Activated B cell treated with CpG ODN at 0.5 μM for 24 hours (primary cell): ENCODE data around the gene CNMD. TPM values are rescaled to one million over a fixed set of nuclear protein-coding genes. Genes with fewer than 3 reads are reported as not detected.
"Not testable (repeated sequence)": the region's sequence is repeated elsewhere in the genome, so short reads cannot be mapped to it uniquely, and the experiment has no call there.

ENCODE experiments used
- ATAC-seq: fragments of 200-7000 bp; cut with Tn5 transposase; one replicate; pipeline ENCODE4 v1.10.0; 2021; ENCODE audit warnings: low read depth, mild to moderate bottlenecking, moderate library complexity
- CTCF ChIA-PET: fragments of 350-600 bp; sonication (Branson Sonifier 250); formaldehyde crosslinking; loops from one replicate; lab custom pipeline; 2021; ENCODE audit warnings: antibody characterized with exemption; lab: Charles Lee
- POLR2A ChIA-PET: fragments of 350-600 bp; sonication (Branson Sonifier 250); formaldehyde crosslinking; loops from one replicate; lab custom pipeline; 2021; ENCODE audit warnings: antibody characterized with exemption; lab: Charles Lee
- DNase-seq: peaks from one replicate; pipeline ENCODE4 v3.0.0; 2022
- H3K27ac Mint-ChIP-seq: one replicate; pipeline ENCODE4 v1.8.0; 2020; ENCODE audit warnings: mixed read lengths
- H3K27me3 Mint-ChIP-seq: one replicate; pipeline ENCODE4 v1.8.0; 2021; ENCODE audit warnings: mixed read lengths
- H3K36me3 Mint-ChIP-seq: one replicate; pipeline ENCODE4 v1.8.0; 2021; ENCODE audit warnings: low read depth, mixed read lengths
- H3K4me1 Mint-ChIP-seq: one replicate; pipeline ENCODE4 v1.8.0; 2021; ENCODE audit warnings: mixed read lengths
- H3K4me3 Mint-ChIP-seq: one replicate; pipeline ENCODE4 v1.8.0; 2020; ENCODE audit warnings: mild to moderate bottlenecking, mixed read lengths
- H3K9me3 Mint-ChIP-seq: one replicate; pipeline ENCODE4 v1.8.0; 2020; ENCODE audit warnings: mixed read lengths
- intact Hi-C: fragments of 100-400 bp; cut with micrococcal nuclease; formaldehyde crosslinking; loops from one replicate; pipeline ENCODE4 v1.15.1; 2024
- total RNA-seq: library from RNA; stranded (reverse); gene quantifications from 2 replicates; pipeline ENCODE4 v1.2.3, GENCODE V29; 2022
- TF ChIP-seq, protein P1 (sequence below): fragments of 200-600 bp; IDR thresholded peaks from one replicate; pipeline ENCODE4 v1.8.0; 2022; ENCODE audit warnings: antibody characterized with exemption, mild to moderate bottlenecking

CNMD gene
- total RNA-seq, 1 donor from 2014 or later: not detected

DNA sequence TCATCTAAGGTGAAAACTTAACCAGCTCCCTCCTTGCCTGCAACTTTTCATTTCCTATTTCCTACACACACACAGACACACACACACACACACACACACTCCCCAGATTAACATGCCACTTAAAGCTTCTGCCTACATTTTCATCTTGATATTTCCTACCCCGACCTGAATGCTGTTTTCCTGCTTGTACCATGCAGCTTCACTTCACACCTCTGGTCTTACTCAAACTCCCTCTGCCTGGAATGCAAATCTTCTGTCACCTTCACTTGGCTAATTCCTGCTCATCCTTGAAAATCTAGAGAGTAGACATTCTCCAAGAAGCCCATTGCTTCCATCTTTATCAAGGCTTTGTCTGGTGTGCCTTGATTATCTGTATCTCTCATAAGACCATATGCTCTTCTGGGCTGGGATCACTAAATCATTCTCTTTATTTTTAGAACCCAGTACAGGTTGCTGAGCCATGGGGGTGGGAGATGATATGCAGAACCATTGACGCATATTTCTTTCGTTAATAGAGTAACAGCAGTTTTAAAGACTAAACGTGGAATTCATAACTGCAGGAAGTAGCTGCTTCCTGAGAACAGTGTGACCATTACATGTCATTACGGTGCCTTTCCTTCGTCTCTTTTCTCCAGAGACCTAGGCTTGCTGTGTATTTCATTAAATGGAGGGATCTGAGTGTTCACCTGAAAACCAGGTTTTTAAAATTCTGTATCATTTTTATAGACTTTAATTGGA is 37.7 kb downstream of the CNMD start:
- DNase-seq: no peak
- Mint-ChIP-seq H3K4me1 (no peaks in the 10 kb centered on the region), H3K27me3 (no peaks in the 10 kb centered on the region), H3K4me3 (no peak overlapping the region), H3K36me3 (no peaks in the 10 kb centered on the region), H3K27ac (no peak overlapping the region), H3K9me3 (no peaks in the 10 kb centered on the region)
- intact Hi-C loops: no loop called here
- ATAC-seq: no peak
- TF ChIP-seq, protein P1, sequence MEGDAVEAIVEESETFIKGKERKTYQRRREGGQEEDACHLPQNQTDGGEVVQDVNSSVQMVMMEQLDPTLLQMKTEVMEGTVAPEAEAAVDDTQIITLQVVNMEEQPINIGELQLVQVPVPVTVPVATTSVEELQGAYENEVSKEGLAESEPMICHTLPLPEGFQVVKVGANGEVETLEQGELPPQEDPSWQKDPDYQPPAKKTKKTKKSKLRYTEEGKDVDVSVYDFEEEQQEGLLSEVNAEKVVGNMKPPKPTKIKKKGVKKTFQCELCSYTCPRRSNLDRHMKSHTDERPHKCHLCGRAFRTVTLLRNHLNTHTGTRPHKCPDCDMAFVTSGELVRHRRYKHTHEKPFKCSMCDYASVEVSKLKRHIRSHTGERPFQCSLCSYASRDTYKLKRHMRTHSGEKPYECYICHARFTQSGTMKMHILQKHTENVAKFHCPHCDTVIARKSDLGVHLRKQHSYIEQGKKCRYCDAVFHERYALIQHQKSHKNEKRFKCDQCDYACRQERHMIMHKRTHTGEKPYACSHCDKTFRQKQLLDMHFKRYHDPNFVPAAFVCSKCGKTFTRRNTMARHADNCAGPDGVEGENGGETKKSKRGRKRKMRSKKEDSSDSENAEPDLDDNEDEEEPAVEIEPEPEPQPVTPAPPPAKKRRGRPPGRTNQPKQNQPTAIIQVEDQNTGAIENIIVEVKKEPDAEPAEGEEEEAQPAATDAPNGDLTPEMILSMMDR: no peak
- POLR2A ChIA-PET: no interaction called here
- CTCF ChIA-PET: no interaction called here

DNA sequence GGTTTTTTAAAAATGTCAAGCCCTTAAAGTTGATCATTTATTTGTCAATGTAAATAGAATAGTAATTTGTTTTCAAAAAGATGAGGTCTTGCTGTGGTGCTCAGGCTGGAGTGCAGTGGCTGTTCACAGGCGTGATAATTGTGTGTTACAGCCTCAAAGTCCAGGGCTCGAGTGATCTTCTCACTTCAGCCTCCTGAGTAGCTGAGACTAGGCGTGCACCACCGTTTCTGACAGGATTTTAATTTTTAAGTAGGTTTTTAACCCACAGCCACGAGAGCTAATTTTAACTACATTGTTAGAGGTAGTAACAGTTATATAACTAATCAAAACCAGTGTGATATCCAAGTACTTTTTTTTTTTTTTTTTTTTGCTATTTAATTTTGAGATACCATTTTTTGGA is 43.1 kb downstream of the CNMD start:
- POLR2A ChIA-PET: no interaction called here

DNA sequence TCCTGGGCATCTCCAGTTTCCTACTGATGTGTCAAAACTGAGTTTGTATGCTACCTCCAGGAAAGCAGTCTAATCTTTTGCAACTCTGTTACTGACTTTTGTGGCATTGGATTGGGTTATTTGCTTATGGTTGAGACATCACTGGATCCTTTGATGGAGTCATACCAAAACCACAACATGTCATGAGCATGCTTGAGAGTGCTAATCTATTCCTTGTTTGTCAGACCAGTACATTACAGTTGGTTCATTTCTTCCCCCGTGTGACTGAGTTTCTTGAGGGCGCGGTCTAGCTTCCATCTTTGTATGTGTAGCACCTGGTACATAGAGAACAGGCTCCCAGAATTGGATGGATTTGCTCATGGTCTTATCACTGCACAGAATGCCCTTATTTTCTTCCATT is 43.8 kb downstream of the CNMD start:
- no peaks in the 10 kb centered on the region for H3K27me3 Mint-ChIP-seq
- ATAC-seq (no peak), DNase-seq (no peak)
- no peaks in the 10 kb centered on the region for H3K9me3 Mint-ChIP-seq
- TF ChIP-seq, protein P1: no peak
- no peaks in the 10 kb centered on the region for H3K4me1 Mint-ChIP-seq
- H3K27ac Mint-ChIP-seq: no peak overlapping the region
- ChIA-PET POLR2A (no interaction called here), CTCF (no interaction called here)
- intact Hi-C loops: no loop called here
- H3K4me3 Mint-ChIP-seq: no peak overlapping the region
- peaks cover 20% of the 10 kb centered on the region for H3K36me3 Mint-ChIP-seq

More for the DNA sequence above, 43.1 kb downstream of the CNMD start:
- intact Hi-C loops: no loop called here
- Mint-ChIP-seq H3K27me3 (no peaks in the 10 kb centered on the region), H3K27ac (no peak overlapping the region), H3K4me1 (no peaks in the 10 kb centered on the region), H3K9me3 (no peaks in the 10 kb centered on the region), H3K36me3 (peaks cover 15% of the 10 kb centered on the region), H3K4me3 (no peak overlapping the region)
- no peak for ATAC-seq
- CTCF ChIA-PET: no interaction called here
- TF ChIP-seq, protein P1: no peak
- no peak for DNase-seq

DNA sequence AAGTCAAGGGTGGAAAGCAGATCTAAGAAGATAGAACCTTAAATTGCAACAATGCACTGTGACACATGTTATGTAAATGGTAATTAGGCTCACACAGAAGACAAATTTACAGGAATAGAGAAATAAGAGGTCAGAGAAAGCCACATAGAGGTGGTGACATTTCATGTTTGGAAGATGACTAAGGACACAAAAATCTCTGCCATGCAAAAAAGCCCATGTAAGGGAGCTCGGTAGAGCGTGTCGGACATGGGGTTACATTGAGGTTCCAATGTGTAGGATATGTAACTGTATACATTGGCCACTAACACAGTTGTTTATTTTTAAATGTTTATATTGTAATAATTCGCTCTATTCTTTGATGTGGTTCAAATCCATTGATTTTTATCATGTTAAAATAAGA is 53.2 kb downstream of the CNMD start:
- ChIA-PET CTCF (no interaction called here), POLR2A (no interaction called here)
- H3K27me3 Mint-ChIP-seq: no peaks in the 10 kb centered on the region
- TF ChIP-seq, protein P1: no peak
- H3K4me1 Mint-ChIP-seq: no peaks in the 10 kb centered on the region
- H3K27ac Mint-ChIP-seq: no peak overlapping the region
- H3K9me3 Mint-ChIP-seq: no peaks in the 10 kb centered on the region
- no peak for ATAC-seq
- no peak overlapping the region for H3K4me3 Mint-ChIP-seq
- H3K36me3 Mint-ChIP-seq: peaks cover 76% of the 10 kb centered on the region
- DNase-seq: no peak
- intact Hi-C loops: no loop called here

DNA sequence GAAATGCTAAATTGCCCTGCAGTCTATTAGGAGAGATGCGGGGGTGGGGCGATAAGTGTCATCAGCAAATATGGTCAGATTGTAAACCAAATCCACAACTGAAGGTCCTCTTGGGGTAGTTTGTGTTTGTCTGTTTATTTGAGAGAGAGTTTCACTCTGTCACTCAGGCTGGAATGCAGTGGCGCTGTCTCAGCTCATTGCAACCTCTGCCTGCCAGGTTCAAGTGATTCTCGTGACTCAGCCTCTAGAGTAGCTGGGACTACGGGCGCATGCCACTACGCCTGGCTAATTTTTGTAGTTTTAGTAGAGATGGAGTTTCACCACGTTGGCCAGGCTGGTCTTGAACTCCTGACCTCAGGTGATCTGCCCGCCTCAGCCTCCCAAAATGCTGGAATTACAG is 53.8 kb downstream of the CNMD start:
- H3K9me3 Mint-ChIP-seq, H3K27me3 Mint-ChIP-seq, intact Hi-C loops, CTCF ChIA-PET, H3K4me1 Mint-ChIP-seq, H3K27ac Mint-ChIP-seq, POLR2A ChIA-PET, H3K4me3 Mint-ChIP-seq, ATAC-seq, DNase-seq: not testable (repeated sequence)
- peaks cover 77% of the 10 kb centered on the region for H3K36me3 Mint-ChIP-seq
